Left kidney (tissue), 8 donors: ENCODE data around the gene HLX. TPM values are rescaled to one million over a fixed set of nuclear protein-coding genes. Genes with fewer than 3 reads are reported as not detected.

Source experiments
- DNase-seq: peaks from one replicate; pipeline ENCODE4 v3.0.0-alpha.2; 2013
- long read RNA-seq, 8 donors: transcript quantifications; one replicate each; lab custom pipeline, GENCODE V29; 2026
- polyA plus RNA-seq: library from polyadenylated mRNA; unstranded; fragments of 120-200 nt; gene quantifications from one replicate; pipeline ENCODE4 v1.2.1, GENCODE V29; 2013; ENCODE audit not compliant: insufficient read length

HLX gene
- 5.3 TPM for polyA plus RNA-seq
- long read RNA-seq, donor 1, full-length matches to known transcripts = 22 of 22 reads
- long read RNA-seq, donor 1, partial matches to known transcripts = 0 of 22 reads
- long read RNA-seq, donor 1, other reads (novel, unspliced or antisense) = 0 of 22 reads
- long read RNA-seq, donor 2, full-length matches to known transcripts = 4 of 4 reads
- long read RNA-seq, donor 2, partial matches to known transcripts = 0 of 4 reads
- long read RNA-seq, donor 2, other reads (novel, unspliced or antisense) = 0 of 4 reads
- long read RNA-seq, donor 3, full-length matches to known transcripts = 5 of 5 reads
- long read RNA-seq, donor 3, partial matches to known transcripts = 0 of 5 reads
- long read RNA-seq, donor 3, other reads (novel, unspliced or antisense) = 0 of 5 reads
- long read RNA-seq, donor 4, full-length matches to known transcripts = 1 of 1 reads
- long read RNA-seq, donor 4, partial matches to known transcripts = 0 of 1 reads
- long read RNA-seq, donor 4, other reads (novel, unspliced or antisense) = 0 of 1 reads
- long read RNA-seq, donor 5, full-length matches to known transcripts = 6 of 6 reads
- long read RNA-seq, donor 5, partial matches to known transcripts = 0 of 6 reads
- long read RNA-seq, donor 5, other reads (novel, unspliced or antisense) = 0 of 6 reads
- long read RNA-seq, donor 6, full-length matches to known transcripts = 12 of 12 reads
- long read RNA-seq, donor 6, partial matches to known transcripts = 0 of 12 reads
- long read RNA-seq, donor 6, other reads (novel, unspliced or antisense) = 0 of 12 reads
- long read RNA-seq, donor 7, full-length matches to known transcripts = 16 of 16 reads
- long read RNA-seq, donor 7, partial matches to known transcripts = 0 of 16 reads
- long read RNA-seq, donor 7, other reads (novel, unspliced or antisense) = 0 of 16 reads
- long read RNA-seq, donor 8 = 0 reads

GRCh38 chr1:220879076-220879508 is at the start of gene HLX:
Gene HLX (plus strand): TSS chr1:220879443. CDS start chr1:220879858, 415 bp downstream.
- no peak for DNase-seq

DNA sequence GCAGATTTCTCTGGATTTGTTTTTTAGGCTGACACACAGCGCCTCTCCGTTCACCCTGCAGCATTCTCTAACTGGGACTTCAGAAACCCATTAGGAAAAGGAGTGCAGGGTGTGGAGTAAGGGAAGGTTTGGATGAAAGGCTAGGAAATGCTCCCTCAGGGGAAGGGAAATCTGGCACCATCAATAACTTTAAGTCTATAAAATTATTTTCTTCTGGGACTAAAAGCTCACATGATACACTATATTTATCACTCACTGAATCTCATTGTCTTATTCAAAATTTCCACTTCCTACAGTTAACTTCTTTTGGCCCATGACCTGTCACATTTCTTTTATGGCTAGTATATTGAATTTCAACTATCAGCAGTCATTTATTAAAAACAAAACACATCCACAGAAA is 45.8 kb upstream of the HLX start:
- no peak for DNase-seq

- no peak for DNase-seq
Measured at GRCh38 chr1:220834155-220834870, 44.9 kb upstream of the HLX start.

GRCh38 chr1:220838578-220838977 is 40.7 kb upstream of the HLX start:
- no peak for DNase-seq

DNA sequence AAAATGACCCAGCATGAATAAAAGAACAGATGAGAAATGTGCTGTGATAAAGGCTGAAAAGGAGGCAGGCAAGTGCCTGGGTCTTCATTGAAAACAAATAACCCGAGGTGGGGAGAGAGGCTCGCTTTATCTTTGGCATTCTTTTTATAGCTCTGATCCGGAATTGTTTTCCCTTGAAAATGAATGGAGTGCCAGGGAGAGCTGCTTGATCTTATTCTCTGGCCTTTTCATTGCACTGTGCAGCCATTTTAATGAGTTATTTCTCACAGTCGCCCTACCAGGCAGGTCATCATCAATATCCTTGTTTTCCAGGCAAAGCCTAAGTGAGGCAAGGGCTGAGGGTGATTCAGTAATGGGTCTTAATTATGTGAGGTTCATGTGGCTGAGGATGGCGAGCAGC is 39.8 kb upstream of the HLX start:
- DNase-seq = no peak

GRCh38 chr1:220841293-220841692 is 38.0 kb upstream of the HLX start:
- no peak for DNase-seq

DNA sequence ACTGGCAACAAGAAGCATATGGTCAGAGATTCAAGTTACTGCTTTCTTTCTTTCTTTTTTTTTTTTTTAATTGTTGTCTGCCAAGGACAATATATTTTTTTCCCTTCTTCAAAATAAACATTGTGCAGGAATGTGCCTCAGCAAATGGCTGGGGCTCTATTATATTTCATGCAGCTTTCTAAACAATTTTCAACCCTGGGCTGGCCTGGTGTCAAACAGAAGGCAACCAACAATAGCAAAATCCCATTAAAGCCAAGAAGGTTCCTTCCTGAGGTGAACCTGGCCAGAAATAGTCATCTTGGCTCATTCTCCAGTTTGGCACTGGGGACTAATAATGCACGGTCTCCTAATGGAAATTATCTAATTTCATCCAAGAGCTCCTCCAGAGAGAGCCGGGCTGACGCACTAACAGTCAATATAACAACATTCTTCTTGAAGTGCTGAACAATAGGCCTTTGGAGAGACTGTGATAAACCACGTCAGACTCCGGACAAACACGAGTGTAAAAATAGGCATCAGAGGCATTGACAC is 35.7 kb upstream of the HLX start:
- DNase-seq = peak; percentile 46

GRCh38 chr1:220852408-220852807 is 26.8 kb upstream of the HLX start:
- DNase-seq = no peak

- DNase-seq = no peak
Measured at GRCh38 chr1:220872296-220872695, 6.9 kb upstream of the HLX start.

GRCh38 chr1:220873087-220873486 is 6.2 kb upstream of the HLX start:
- DNase-seq = no peak

DNA sequence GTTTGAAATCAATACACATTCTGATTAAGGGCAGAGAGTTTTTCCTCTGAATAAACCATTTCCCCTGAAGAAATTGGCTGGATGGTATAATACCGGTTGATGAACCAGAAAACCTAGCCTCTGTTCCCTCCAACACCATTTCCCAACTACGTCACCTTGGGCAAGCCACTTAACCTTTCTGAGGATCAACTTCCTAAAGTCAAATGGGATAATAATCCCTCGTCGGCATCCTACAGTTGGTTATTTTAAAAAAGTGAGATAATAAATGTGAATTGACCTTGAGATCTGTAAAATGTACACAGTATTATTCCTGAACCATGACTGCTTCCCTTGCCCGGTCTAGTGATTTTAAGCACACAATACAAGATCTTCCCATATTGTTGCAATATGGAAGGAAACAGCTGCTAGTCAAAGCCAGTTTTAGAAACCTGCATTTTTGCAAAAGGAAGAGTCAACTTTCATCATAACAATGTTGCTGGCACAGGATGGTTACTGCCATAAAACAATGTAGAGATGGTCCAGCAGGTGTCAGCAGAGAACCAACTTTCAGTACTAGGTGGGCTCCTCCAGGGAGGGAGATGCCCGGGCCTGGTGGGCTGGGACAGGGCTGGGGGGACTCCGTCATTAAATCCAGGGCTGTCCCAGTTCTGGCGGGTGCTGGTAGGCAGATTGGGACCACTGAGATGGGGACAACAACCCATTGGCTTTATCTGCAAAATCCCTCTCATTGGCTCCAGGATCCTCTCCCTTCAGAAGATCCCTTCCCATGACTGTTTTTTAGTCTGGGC is 5.2 kb upstream of the HLX start:
- no peak for DNase-seq

DNA sequence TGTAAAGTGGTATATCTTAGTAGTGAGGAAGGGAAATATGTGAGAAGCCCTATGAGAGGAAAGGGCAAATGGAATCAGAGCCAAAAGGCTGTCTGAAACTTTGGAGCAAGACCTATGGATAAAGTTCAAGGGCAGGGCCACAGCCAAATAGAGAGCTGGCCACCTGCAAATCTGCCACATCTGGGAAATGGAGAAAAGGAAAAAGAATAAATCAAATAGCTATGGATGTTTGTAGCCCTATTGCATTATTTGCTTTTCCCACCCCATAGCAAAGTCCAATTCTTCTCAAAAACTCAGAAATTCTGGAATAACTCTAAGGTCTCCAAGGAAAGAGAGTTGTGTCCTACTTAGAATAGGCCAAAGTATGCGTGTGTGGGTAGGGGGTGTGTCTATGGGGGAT is 4.0 kb upstream of the HLX start:
- DNase-seq = no peak

DNA sequence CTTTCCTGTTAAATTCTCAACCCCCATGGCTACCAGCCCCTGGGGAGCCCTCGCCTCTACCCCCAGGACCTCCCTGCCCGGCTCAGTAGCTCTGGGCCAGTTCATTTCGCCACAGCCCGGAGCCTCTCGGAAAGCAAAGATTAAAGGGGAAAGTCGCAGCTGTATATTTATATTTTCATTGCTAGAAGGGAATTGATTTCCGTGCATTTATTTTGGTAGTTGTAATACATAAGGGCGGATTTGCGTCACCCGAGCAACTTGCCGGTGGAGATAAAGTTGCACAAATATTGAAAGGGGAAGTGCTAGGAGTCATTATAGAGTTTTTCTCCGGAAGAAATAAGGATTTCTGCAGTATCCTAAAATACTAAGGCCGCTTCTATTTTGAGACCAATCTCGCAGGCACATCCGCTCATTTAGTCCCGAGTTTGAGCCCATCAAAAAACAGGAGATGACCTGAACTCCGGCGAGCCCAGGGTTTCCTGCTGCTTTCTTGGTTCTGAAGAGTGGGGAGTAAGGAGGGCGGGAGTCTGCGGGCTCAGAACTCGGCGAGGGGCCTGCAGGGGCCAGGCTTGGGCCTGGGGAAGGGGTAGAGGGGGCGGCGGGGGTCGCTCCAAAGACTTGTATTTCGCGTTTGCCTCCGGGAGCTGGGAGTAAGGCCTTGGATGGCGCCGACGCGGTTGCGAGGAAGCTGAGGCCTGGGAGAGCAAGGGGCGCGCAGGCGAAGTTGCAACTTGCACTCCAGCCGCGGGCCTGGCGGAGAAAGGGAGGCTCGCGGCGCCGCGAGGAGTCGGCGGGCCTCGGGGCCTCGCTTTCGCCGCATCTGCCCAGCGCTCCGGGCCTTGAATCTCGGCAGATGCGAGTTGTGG is 2.5 kb upstream of the HLX start:
- DNase-seq = no peak

GRCh38 chr1:220877377-220878095 is 1.7 kb upstream of the HLX start:
- DNase-seq = no peak

- DNase-seq = no peak
Measured at GRCh38 chr1:220878191-220879075, 810 bp upstream of the HLX start.

DNA sequence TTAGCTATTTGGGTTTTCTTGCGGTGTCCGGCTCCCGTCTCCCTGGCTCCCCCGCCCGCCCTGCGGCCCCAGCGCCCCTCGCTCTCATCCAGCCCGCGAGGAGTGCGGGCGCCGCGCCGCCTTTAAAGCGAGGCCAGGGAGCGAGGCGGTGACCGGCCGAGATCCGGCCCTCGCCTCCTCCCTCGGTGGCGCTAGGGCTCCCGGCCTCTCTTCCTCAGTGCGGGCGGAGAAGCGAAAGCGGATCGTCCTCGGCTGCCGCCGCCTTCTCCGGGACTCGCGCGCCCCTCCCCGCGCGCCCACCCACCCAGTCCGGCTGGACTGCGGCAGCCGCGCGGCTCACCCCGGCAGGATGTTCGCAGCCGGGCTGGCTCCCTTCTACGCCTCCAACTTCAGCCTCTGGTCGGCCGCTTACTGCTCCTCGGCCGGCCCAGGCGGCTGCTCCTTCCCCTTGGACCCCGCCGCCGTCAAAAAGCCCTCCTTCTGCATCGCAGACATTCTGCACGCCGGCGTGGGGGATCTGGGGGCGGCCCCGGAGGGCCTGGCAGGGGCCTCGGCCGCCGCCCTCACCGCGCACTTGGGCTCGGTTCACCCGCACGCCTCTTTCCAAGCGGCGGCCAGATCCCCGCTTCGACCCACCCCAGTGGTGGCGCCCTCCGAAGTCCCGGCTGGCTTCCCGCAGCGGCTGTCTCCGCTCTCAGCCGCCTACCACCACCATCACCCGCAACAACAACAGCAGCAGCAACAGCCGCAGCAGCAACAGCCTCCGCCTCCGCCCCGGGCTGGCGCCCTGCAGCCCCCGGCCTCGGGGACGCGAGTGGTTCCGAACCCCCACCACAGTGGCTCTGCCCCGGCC is 492 bp downstream of the HLX start:
- no peak for DNase-seq

DNA sequence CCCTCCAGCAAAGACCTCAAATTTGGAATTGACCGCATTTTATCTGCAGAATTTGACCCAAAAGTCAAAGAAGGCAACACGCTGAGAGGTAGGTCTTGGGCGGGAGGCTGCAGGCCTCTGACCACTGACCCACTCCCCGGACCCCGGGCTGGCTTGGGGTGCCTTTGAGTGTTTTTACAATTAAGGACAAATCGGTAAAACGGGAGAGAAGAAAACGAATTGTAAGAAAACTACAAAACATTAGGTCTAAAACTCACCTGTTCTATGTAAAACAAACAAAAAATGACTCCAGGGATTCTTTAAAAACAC is 1.1 kb downstream of the HLX start:
- no peak for DNase-seq
